Heart left ventricle (tissue), 16 donors: ENCODE data around the gene AEBP1. TPM values are rescaled to one million over a fixed set of nuclear protein-coding genes. Genes with fewer than 3 reads are reported as not detected.

Source experiments
- ATAC-seq, 4 donors: fragments of 200-7000 bp; cut with Tn5 transposase; one replicate each; pipeline ENCODE4 v1.9.1; 2020 to 2022; ENCODE audit warnings: moderate library complexity in 4 of 4, mild to moderate bottlenecking in 3 of 4, moderate number of reproducible peaks in 1 of 4
- DNase-seq, 5 donors: peaks; one replicate each; pipeline ENCODE4 v3.0.0-alpha.2; 2020
- H3K27ac ChIP-seq, 12 donors: fragments of 200-600 bp; sonication (generic) in 4 of 12; one replicate each; pipeline versions ENCODE4 v1.5.0 to v1.8.0; 2016 to 2022; ENCODE audit warnings: mild to moderate bottlenecking in 2 of 12
- H3K27me3 ChIP-seq, 9 donors: fragments of 200-600 bp; sonication (generic) in 2 of 9; one replicate each; pipeline versions ENCODE4 v1.5.1 to v1.8.0; 2016 to 2022; ENCODE audit warnings: mild to moderate bottlenecking in 3 of 9
- H3K36me3 ChIP-seq, 9 donors: fragments of 200-600 bp; sonication (generic) in 2 of 9; one replicate each; pipeline versions ENCODE4 v1.5.0 to v1.8.0; 2018 to 2022; ENCODE audit warnings: mild to moderate bottlenecking in 2 of 9
- H3K4me1 ChIP-seq, 12 donors: fragments of 200-600 bp; sonication (generic) in 4 of 12; one replicate each; pipeline versions ENCODE4 v1.5.0 to v1.8.0; 2016 to 2022; ENCODE audit warnings: mild to moderate bottlenecking in 3 of 12
- H3K4me3 ChIP-seq, 12 donors: fragments of 200-600 bp; sonication (generic) in 4 of 12; one replicate each; pipeline versions ENCODE4 v1.5.0 to v1.8.0; 2017 to 2022; ENCODE audit warnings: mild to moderate bottlenecking in 9 of 12, moderate library complexity in 4 of 12
- H3K9me3 ChIP-seq, 12 donors: fragments of 200-600 bp; sonication (generic) in 4 of 12; one replicate each; pipeline versions ENCODE4 v1.5.0 to v1.8.0; 2016 to 2022; ENCODE audit warnings: mild to moderate bottlenecking in 1 of 12
- CTCF ChIP-seq, 12 donors: fragments of 200-600 bp; sonication (generic) in 4 of 12; IDR thresholded peaks; one replicate each; pipeline versions ENCODE4 v1.5.0 to v1.8.0; 2018 to 2022; ENCODE audit warnings: antibody characterized with exemption in 12 of 12, mild to moderate bottlenecking in 5 of 12
- POLR2A ChIP-seq, 2 donors: fragments of 450-650 bp; IDR thresholded peaks; one replicate each; pipeline ENCODE4 v1.6.1; 2017; ENCODE audit warnings: antibody characterized with exemption in 2 of 2, mild to moderate bottlenecking in 2 of 2, moderate library complexity in 2 of 2
- WGBS, 4 donors: extraction: QIAGEN DNeasy Blood & Tissue Kit in 2 of 4; methylation state at CpG; one replicate each; pipeline versions ENCODE4 v1.1.5 to v1.1.7; 2013 to 2018; 5-methylcytosine and 5-hydroxymethylcytosine counted together
- intact Hi-C, 10 donors: fragments of 100-400 bp; cut with DNase I; formaldehyde crosslinking; loops; one replicate each; pipeline versions ENCODE4 v1.11.1 to v1.14.2; 2022
- polyA plus RNA-seq, 2 donors: library from polyadenylated mRNA; stranded (reverse); fragments of 200-250 nt; gene quantifications; one replicate each; pipeline ENCODE4 v1.2.3, GENCODE V29; 2013
- total RNA-seq, 9 donors: library from RNA; depleted of rRNA in 2 of 9; stranded (reverse); fragments of >200 nt in 2 of 9; fragmentation: NEBNext Ultra II Directional in 3 of 9; extraction: Animal tissue kit (Norgen Biotek cat#: 25700) in 3 of 9; gene quantifications; one replicate each; pipeline versions ENCODE4 v1.1.0 to v1.2.4, GENCODE V29; 2016 to 2023
- donor health status: ischemic (EF 13 %, LVEDD 7.1; RV severe dilation, severe dysfunction).
- donor health status: healthy with polysubstance abuse.
- donor health status: DM: no; HTN: yes; CAD: no.
- donor health status: DM: no; HTN: no; CAD: no.
- donor health status: ischemic (EF 25% LVEDD 6.9; RV normal size, moderate dysfunction).
- donor health status: ischemic (EF 25% LVEDD 5.7; RV mildly dilated, moderate dysfunction).
- donor health status: healthy.
- donor health status: DM: yes; HTN: yes; CAD: no.
- donor health status: ischemic (EF 35%, LVEDD 5.7; RV mildly dilated, moderate dysfunction).
- donor health status: nonischemic (EF 11% LVEDD 7.7; RV severe dilation, severe dysfunction).
- donor health status: DM: yes; HTN: yes; CAD: no.
- donor health status: PGD.
- donor health status: ischemic (EF 29% LVEDD 5.4; RV normal size, mild dysfunction).
- donor health status: nonischemic (EF 23%, LVEDD 6.1; RV moderate dilation, normal function).

AEBP1 gene
- total and polyA plus RNA-seq, 11 donors: 10.9 to 51.1 (median 23.2) TPM

DNA sequence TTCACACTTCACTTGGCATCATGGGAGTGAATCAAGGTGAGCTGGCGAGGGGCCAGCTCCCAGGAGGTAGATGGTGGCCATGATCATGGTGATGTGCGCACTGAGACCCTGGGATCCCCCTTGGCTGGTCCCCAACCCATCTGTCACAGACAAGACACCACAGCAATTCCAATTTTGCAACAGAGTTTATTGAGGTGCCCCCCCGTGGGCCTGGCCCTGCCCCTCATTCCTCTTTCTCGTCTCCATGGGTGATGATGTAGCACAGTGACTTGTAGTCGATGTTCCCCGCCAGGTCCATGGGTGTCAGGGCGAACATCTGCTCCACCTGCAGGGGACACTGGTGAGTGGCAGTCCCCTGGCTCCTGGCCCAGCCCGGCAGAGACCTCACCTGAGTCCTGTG, 34.6 kb downstream of the AEBP1 start:
- Histone ChIP-seq H3K4me1 (peaks cover 0 to 22% (median 0%) of the 10 kb centered on the region in 12 donors), H3K27ac (peak overlapping the region in 4 of 12 donors; percentile 14 to 76 (median 46)), H3K9me3 (no peaks in the 10 kb centered on the region), H3K36me3 (no peaks in the 10 kb centered on the region), H3K4me3 (no peak overlapping the region), H3K27me3 (no peaks in the 10 kb centered on the region)
- DNase-seq (peak in 1 of 5 donors; percentile 21), ATAC-seq (no peak)
- 48 to 68% (median 61%) methylated on average over 8 of the region's 8 CpGs for WGBS, 4 donors
- TF ChIP-seq CTCF (IDR thresholded peaks at IDR 0.05) (no peak), POLR2A (IDR thresholded peaks at IDR 0.05) (no peak)
- intact Hi-C loops: loop anchor here in 1 of 10 donors (10.0 kb wide), 1 partner anchor 56 kb away; no protein-coding TSS in a partner anchor

DNA sequence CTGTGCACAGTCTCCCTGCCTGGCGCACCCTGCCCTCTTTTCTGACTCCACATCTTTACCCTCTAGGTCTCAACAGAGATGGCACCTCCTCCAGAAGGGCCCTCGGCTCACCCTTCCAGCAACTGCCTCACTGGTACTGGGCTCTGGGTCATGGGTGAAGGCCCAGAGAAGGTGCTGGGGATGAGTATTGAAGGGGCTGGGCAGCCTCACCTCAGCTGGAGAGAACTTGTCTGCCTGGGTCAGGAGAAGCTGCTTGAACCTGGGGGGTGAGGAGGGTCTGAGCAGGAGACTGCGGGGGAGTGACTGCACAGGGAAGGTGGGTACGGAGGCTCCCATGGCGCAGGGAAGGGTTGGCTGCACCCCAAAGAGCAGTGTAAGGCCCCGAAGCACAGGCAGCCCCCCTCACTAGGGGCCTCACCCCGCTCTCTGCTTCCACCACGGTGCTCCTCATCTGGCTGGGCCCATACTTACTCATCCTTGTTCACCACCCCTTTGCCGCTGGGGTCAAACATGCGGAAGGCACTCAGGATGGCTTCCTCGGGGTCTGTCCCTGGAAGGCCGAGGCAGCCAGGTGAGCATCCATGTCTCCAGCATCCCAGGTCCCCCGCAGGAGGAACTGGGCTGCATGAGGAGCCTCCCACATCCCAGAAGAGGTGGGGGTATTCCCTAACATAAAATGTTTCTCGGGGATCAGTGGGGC, 35.3 kb downstream of the AEBP1 start:
- Histone ChIP-seq H3K27ac (peak overlapping the region in 5 of 12 donors; percentile 14 to 76 (median 60)), H3K4me3 (peak overlapping the region in 4 of 12 donors; percentile 17 to 46 (median 40)), H3K9me3 (no peaks in the 10 kb centered on the region), H3K4me1 (peaks cover 0 to 19% (median 0%) of the 10 kb centered on the region in 12 donors), H3K36me3 (no peaks in the 10 kb centered on the region), H3K27me3 (no peaks in the 10 kb centered on the region)
- DNase-seq: peak in 1 of 5 donors; percentile 15
- no peak for TF ChIP-seq POLR2A (IDR thresholded peaks at IDR 0.05)
- TF ChIP-seq CTCF (IDR thresholded peaks at IDR 0.05): no peak
- WGBS, 4 donors: 56 to 75% (median 67%) methylated on average over 13 to 14 of the region's 14 CpGs
- ATAC-seq: no peak
- intact Hi-C loops: loop anchor here in 2 of 10 donors (5.0 to 10.0 kb wide), 2 partner anchors 53 to 55 kb away; no protein-coding TSS in a partner anchor

GRCh38 chr7:44140341-44140740, 36.2 kb downstream of the AEBP1 start:
- H3K36me3 ChIP-seq: no peaks in the 10 kb centered on the region
- peaks cover 0 to 15% (median 2%) of the 10 kb centered on the region in 12 donors for H3K4me1 ChIP-seq
- DNase-seq (peak in 1 of 5 donors; percentile 22), ATAC-seq (peak in 1 of 4 donors; percentile 1)
- TF ChIP-seq CTCF (IDR thresholded peaks at IDR 0.05) (no peak), POLR2A (IDR thresholded peaks at IDR 0.05) (no peak)
- peak overlapping the region in 6 of 12 donors; percentile 12 to 76 (median 42) for H3K27ac ChIP-seq
- intact Hi-C loops: loop anchor here in 1 of 10 donors (5.0 kb wide), 1 partner anchor 52 kb away; no protein-coding TSS in a partner anchor
- WGBS, 4 donors: 53 to 75% (median 55%) methylated on average over 8 to 10 of the region's 10 CpGs
- H3K4me3 ChIP-seq: peak overlapping the region in 8 of 12 donors; percentile 13 to 46 (median 28)
- peaks cover 0 to 7% (median 0%) of the 10 kb centered on the region in 9 donors for H3K27me3 ChIP-seq
- no peaks in the 10 kb centered on the region for H3K9me3 ChIP-seq

DNA sequence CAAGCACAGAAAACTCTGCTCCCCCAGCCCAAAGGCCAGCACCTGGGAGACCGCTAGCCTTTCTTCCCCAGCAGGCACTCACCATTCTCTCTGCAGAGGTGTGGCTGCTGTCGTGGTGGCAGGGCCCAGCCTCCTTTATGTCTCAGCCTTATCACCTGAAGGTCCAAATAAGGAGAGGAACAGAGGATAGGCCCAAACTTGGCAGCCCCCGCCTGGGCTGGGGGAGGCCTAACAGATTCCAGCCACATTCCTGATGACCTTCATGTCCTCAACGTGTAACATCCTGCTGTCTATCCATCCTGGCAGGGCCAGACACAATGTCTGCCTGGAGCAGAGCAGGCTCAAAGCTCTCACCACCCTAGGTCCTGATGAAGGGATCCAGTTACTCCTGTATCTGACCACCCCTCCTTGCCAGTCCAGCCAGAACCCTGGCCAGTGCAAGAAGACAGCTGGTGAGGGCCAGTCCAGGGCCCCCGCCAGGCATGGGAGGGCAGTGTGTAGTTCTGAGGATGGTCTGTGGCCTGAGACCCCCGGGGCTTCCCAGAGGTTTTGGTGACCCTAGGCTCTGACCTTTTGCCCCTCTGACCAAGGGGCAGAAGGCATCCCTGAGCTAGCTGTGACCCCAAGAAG, 37.2 kb downstream of the AEBP1 start, which contains the start of gene MYL7:
Gene MYL7 (minus strand): TSS at position 112 of the 630 bp plus-strand sequence. CDS start 27 bp downstream, at position 85.
- peaks cover 0 to 17% (median 8%) of the 10 kb centered on the region in 12 donors for H3K4me1 ChIP-seq
- peak in 2 of 5 donors; percentile 21 to 53 for DNase-seq
- peak within 1 kb of the TSS in 8 of 12 donors; percentile 13 to 46 (median 34) for H3K4me3 ChIP-seq
- WGBS, 4 donors: 43 to 63% (median 51%) methylated on average over 4 to 6 of the region's 6 CpGs
- no peak for TF ChIP-seq CTCF (IDR thresholded peaks at IDR 0.05)
- no peak for TF ChIP-seq POLR2A (IDR thresholded peaks at IDR 0.05)
- no peaks in the 10 kb centered on the region for H3K36me3 ChIP-seq
- H3K27ac ChIP-seq: peak within 1 kb of the TSS in 8 of 12 donors; percentile 6 to 76 (median 32)
- H3K27me3 ChIP-seq: peaks cover 0 to 15% (median 0%) of the 10 kb centered on the region in 9 donors
- ATAC-seq: peak in 1 of 4 donors; percentile 63
- H3K9me3 ChIP-seq: no peaks in the 10 kb centered on the region
- intact Hi-C loops: loop anchor here in 1 of 10 donors (5.0 kb wide), 1 partner anchor 51 kb away; no protein-coding TSS in a partner anchor
